ENCODE data around the gene BEX1.
"Not testable (repeated sequence)": the region's sequence is repeated elsewhere in the genome, so short reads cannot be mapped to it uniquely, and the experiment has no call there.

BEX1 gene

DNA sequence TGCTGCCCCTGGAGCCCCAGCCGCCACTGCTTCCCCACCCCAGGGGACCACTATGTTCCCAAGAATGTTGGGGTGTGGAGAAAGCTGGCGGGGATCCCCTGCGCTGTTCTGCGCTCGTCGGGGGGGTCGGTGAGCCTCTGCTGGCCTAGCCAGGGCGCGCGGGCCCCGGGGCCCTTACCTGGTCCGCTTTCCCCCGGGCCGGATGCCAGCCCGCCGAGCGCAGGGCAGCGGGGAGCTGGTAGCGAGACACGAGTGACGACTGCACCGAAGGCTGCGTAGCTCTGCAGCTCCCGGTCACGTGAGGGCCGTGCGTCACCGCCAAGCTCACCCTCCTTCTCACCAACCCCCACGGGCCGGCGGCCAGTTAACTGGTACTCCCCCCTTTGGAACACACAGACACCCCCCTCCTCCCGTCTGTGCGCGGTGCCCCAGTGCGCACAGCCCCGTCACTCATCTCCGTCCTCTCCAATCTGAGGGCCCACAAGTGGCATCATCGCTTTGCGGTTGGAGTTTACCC lies at the start of gene BEX1:
TSS of gene BEX1 (minus strand) at position 254 of the 517 bp plus-strand sequence. CDS start 897 bp downstream, outside the sequence.
- FAIRE-seq = no peak
- no peak for DNase-seq (ENCODE audit: insufficient read length, low spot score)

DNA sequence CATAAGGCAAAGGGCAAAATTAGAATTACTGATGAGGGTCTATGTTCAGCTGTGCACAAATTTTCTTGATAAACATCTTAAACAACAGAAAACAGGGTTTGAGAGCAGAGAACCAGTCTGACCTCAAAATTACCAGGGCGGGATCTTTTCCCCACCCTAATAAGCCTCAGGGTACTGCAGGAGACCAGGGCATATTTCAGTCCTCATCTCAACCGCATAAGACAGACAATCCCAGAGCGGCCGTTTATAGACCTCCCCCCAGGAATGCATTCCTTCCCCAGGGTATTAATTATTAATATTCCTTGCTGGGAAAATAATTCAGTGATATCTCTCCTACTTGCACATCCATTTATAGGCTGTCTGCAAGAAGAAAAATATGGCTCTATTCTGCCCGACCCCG lies 45.5 kb upstream of the BEX1 start:
- not testable (repeated sequence) for DNase-seq (ENCODE audit: insufficient read length, low spot score); FAIRE-seq

DNA sequence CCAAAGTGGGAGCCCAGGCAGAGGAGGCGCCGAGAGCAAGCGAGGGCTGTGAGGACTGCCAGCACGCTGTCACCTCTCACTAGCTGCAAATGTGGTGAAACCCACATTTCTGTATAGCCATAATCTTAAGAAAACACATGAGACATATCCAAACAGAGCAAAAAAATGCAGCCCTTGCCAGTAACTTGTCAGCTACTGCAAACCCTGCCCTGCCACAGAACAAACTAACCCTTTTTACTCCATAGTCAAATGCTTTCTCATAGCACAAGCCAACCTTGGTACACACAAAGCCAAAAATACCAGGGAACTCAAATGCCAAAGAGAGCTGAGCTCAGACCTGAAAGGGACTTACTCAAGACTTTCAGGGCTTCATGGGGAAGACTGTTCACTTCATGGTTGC lies 43.9 kb upstream of the BEX1 start:
- FAIRE-seq (no peak), DNase-seq (ENCODE audit: insufficient read length, low spot score) (no peak)

- not testable (repeated sequence) for FAIRE-seq
Measured at GRCh38 chrX:103107227-103107737, 43.3 kb upstream of the BEX1 start.

DNA sequence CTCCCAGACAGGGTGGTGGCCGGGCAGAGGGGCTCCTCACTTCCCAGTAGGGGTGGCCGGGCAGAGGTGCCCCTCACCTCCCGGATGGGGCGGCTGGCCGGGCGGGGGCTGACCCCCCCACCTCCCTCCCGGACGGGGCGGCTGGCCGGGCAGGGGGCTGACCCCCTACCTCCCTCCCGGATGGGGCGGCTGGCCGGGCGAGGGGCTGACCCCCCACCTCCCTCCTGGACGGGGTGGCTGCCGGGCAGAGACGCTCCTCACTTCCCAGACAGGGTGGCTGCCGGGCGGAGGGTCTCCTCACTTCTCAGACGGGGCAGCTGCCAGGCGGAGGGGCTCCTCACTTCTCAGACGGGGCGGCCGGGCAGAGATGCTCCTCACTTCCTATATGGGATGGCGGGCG lies 40.4 kb upstream of the BEX1 start:
- not testable (repeated sequence) for FAIRE-seq; DNase-seq (ENCODE audit: insufficient read length, low spot score)

More at GRCh38 chrX:103107227-103107737, 43.3 kb upstream of the BEX1 start:
- not testable (repeated sequence) for DNase-seq (ENCODE audit: insufficient read length, low spot score)

GRCh38 chrX:103103866-103104265 lies 39.9 kb upstream of the BEX1 start:
- FAIRE-seq; DNase-seq (ENCODE audit: insufficient read length, low spot score): not testable (repeated sequence)

DNA sequence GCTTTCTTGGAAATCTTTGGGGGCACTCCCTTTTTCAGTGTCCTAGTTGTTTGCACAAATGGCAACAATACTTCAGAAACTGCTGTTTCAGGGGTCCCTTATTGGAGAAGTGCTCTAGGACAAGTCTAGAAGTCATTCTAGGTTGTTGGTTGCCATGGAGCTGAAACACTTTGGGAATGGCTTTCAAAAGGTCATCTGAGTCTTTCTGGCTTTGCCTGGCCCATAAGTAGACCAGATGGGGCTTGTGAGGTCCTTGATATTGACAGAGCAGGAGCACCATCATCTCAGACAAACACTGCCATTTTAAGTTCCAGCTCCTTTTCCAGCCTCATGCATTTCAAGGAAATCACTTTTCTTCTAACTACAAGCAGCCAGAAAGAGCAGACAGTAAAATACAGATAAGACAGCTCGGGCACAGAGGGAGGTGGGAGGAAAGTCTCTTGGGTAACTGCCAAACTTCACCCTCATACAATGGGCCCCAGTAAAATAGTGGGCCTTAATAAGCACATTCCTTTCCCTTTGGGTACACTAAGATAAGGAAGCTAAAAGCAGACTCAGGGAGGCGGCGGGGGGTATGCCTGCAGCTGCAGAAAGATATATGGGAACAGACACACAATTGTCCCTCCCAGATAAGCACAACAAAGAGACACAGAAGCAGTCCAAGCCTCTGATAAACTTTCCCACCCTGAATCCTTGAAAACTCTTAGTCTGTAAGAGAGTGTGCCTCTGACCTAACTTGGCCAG lies 37.5 kb upstream of the BEX1 start:
- FAIRE-seq (no peak), DNase-seq (ENCODE audit: insufficient read length, low spot score) (no peak)

- DNase-seq (ENCODE audit: insufficient read length, low spot score) (no peak), FAIRE-seq (no peak)
Measured at GRCh38 chrX:103100484-103100883, 36.5 kb upstream of the BEX1 start.

GRCh38 chrX:103099691-103100090 lies 35.7 kb upstream of the BEX1 start:
- FAIRE-seq = no peak

GRCh38 chrX:103098488-103098887 lies 34.5 kb upstream of the BEX1 start:
- DNase-seq (ENCODE audit: insufficient read length, low spot score) (no peak), FAIRE-seq (no peak)

More at GRCh38 chrX:103099691-103100090, 35.7 kb upstream of the BEX1 start:
- no peak for DNase-seq (ENCODE audit: insufficient read length, low spot score)

- FAIRE-seq (no peak), DNase-seq (ENCODE audit: insufficient read length, low spot score) (no peak)
Measured at GRCh38 chrX:103092942-103093341, 29.0 kb upstream of the BEX1 start, which contains the start of gene NXF3. Gene NXF3 (minus strand): TSS chrX:103093143. CDS start chrX:103093023, 120 bp downstream.

DNA sequence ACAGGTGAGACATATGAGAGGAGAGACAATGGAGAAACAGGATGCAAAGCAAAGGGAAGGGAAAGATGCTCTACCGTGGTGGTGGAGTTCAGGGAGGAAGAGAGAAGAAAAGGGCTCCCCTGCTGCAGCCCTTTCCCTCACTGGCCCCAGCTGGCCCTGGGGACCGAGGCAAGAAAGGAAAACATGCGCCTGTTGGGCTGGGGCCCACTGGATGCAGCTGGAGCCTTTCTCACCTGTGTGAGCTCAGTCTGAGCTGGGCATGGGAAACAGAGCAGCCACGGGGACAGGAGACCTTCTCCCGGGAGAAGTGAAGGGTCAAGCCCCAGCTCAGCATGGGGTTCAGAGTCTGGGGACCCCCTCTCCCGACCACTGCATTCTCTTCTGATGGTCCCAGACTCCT lies 17.1 kb upstream of the BEX1 start:
- no peak for FAIRE-seq

DNA sequence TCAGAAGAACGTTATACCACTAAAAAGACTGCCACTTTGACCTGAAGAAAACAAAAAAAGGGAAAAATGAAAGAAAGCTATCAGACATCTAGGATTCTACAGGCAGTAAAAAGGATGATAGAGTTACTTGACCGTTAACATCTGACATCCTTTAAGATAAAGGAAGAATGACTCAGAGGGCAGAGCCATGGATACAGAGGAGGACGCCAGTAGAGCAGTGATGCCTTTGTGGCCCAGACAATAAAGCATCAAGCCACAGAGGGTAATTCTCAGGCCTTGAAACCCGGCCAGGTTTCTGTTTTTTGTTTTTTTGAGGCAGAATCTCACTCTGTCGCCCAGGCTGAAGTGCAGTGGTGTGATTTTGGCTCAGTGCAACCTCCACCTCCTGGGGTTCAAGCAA lies 9.5 kb upstream of the BEX1 start:
- FAIRE-seq (no peak), DNase-seq (ENCODE audit: insufficient read length, low spot score) (no peak)

More for the DNA sequence above, 17.1 kb upstream of the BEX1 start:
- DNase-seq (ENCODE audit: insufficient read length, low spot score) = no peak

GRCh38 chrX:103066606-103067005 lies 2.6 kb upstream of the BEX1 start:
- DNase-seq (ENCODE audit: insufficient read length, low spot score) (no peak), FAIRE-seq (no peak)

- FAIRE-seq = no peak
- no peak for DNase-seq (ENCODE audit: insufficient read length, low spot score)
Measured at GRCh38 chrX:103063191-103063845, 653 bp downstream of the BEX1 start.

DNA sequence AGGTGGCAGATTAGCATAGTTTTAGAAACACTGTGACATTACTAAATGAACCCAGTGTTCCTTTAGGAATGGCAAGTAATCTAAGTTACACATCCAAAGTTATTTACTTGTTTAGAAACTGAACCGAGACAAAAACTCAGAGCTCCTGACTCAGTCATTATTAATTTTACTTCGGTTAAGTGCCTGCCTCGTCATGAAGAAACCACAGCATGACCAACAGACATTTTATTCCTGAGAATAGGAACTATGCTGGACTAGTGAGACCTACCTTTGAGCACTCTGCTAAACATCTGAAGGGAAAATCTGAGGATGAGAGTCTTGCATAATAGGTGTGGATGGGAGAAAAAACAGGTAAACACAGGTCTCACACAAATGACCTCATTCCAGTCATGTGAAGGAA lies 2.5 kb downstream of the BEX1 start:
- no peak for FAIRE-seq

DNA sequence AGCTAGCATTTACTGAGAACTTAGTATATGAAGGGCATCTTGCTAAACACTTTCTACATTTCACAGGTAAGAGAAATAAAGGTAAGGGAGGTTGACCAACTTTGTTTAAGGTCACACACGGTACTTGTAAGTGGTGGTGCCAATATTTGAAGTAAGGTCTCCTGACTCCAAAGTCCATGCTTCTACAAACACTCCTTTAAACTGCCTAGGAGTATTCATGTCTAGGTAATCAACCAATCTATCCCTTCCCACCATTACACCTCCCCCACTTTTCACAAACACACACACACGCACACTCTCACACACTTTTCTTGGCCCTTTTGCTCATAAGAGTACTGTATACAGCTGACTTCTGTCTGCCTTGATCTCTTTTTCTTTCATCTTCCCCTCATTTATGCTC lies 7.1 kb downstream of the BEX1 start:
- no peak for DNase-seq (ENCODE audit: insufficient read length, low spot score)
- no peak for FAIRE-seq

More for the DNA sequence above, 2.5 kb downstream of the BEX1 start:
- no peak for DNase-seq (ENCODE audit: insufficient read length, low spot score)

- FAIRE-seq (no peak), DNase-seq (ENCODE audit: insufficient read length, low spot score) (no peak)
Measured at GRCh38 chrX:103052625-103053024, 11.3 kb downstream of the BEX1 start.

- DNase-seq (ENCODE audit: insufficient read length, low spot score) (no peak), FAIRE-seq (no peak)
Measured at GRCh38 chrX:103051260-103051789, 12.6 kb downstream of the BEX1 start.

DNA sequence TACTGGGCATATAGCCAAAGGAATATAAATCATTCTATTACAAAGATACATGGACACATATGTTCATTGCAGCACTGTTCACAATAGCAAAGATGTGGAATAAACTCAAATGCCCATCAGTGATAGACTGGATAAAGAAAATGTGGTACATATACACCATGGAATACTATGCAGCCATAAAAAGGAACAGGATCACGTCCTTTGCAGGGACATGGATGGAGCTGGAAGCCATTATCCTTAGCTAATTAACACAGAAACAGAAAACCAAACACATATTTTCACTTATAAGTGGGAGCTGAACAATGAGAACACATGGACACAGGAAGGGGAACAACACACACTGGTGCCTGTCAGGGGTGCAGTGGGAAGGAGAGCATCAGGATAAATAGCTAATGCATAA lies 30.6 kb downstream of the BEX1 start:
- DNase-seq (ENCODE audit: insufficient read length, low spot score); FAIRE-seq: not testable (repeated sequence)

DNA sequence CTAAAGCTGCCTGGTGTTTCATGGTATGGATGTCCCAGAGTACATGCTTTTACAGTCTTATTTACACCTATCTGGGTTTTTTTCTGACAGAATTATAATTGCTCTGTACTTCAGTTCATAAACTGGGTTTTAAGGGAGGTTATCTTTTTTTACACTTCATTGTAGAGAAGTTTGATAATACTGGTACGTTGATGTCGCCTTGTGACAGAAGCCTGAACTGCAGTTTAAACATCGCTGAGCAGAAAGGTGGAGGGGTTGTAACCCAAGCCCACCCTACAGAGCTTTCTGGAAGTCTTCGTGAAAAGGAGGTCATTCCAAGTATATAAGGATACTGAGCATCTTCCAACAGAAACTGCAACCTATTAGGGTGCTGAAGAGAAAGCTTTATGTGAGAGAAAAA lies 46.4 kb downstream of the BEX1 start:
- DNase-seq (ENCODE audit: insufficient read length, low spot score) = no peak
- FAIRE-seq = no peak
